HS-27A (cell line): ENCODE results near the gene SLC10A7.

ENCODE experiments used
- DNase-seq: peaks from one replicate; pipeline ENCODE4 v3.0.0-alpha.2; 2012; ENCODE audit warnings: low read depth, missing footprints

Gene SLC10A7

GRCh38 chr4:146439437-146439836 is 82.3 kb downstream of the SLC10A7 start:
- DNase-seq, result no peak

- no peak for DNase-seq
These were observed 84.0 kb downstream of the SLC10A7 start for GRCh38 chr4:146437778-146438177.

GRCh38 chr4:146436423-146437162 is 85.1 kb downstream of the SLC10A7 start:
- no peak for DNase-seq

GRCh38 chr4:146435962-146436361 is 85.8 kb downstream of the SLC10A7 start:
- DNase-seq, result no peak

- no peak for DNase-seq
These were observed 89.7 kb downstream of the SLC10A7 start for GRCh38 chr4:146432065-146432464.

- DNase-seq, result no peak
These were observed 93.4 kb downstream of the SLC10A7 start for GRCh38 chr4:146428298-146428697.

GRCh38 chr4:146417822-146418221 is 103.9 kb downstream of the SLC10A7 start:
- DNase-seq, result no peak

GRCh38 chr4:146415829-146416228 is 105.9 kb downstream of the SLC10A7 start:
- DNase-seq, result no peak

GRCh38 chr4:146407669-146408084 is 114.1 kb downstream of the SLC10A7 start:
- DNase-seq, result peak; percentile 5

GRCh38 chr4:146407257-146407656 is 114.5 kb downstream of the SLC10A7 start:
- no peak for DNase-seq

GRCh38 chr4:146401274-146401673 is 120.5 kb downstream of the SLC10A7 start:
- no peak for DNase-seq

GRCh38 chr4:146398896-146399445 is 122.8 kb downstream of the SLC10A7 start:
- DNase-seq, result no peak

- DNase-seq, result no peak
These were observed 123.3 kb downstream of the SLC10A7 start for GRCh38 chr4:146398404-146398803.

GRCh38 chr4:146389561-146389960 is 132.2 kb downstream of the SLC10A7 start:
- no peak for DNase-seq

GRCh38 chr4:146382194-146382593 is 139.5 kb downstream of the SLC10A7 start:
- DNase-seq, result no peak

GRCh38 chr4:146381263-146381872 is 140.4 kb downstream of the SLC10A7 start:
- no peak for DNase-seq

- no peak for DNase-seq
These were observed 142.0 kb downstream of the SLC10A7 start for GRCh38 chr4:146379744-146380143.

- no peak for DNase-seq
These were observed 149.9 kb downstream of the SLC10A7 start for GRCh38 chr4:146371812-146372211.

- peak; percentile 3 for DNase-seq
These were observed 150.9 kb downstream of the SLC10A7 start for GRCh38 chr4:146370841-146371240.

- DNase-seq, result no peak
These were observed 152.3 kb downstream of the SLC10A7 start for GRCh38 chr4:146369446-146369845.

- no peak for DNase-seq
These were observed 153.5 kb downstream of the SLC10A7 start for GRCh38 chr4:146368209-146368608.

- no peak for DNase-seq
These were observed 154.4 kb downstream of the SLC10A7 start for GRCh38 chr4:146367347-146367746.

- no peak for DNase-seq
These were observed 162.0 kb downstream of the SLC10A7 start for GRCh38 chr4:146359771-146360170.
